ENCODE results near the gene SEC62.
A peak's percentile ranks its signal among the peaks of the same experiment; 100 is the strongest.

Gene SEC62, protein sequence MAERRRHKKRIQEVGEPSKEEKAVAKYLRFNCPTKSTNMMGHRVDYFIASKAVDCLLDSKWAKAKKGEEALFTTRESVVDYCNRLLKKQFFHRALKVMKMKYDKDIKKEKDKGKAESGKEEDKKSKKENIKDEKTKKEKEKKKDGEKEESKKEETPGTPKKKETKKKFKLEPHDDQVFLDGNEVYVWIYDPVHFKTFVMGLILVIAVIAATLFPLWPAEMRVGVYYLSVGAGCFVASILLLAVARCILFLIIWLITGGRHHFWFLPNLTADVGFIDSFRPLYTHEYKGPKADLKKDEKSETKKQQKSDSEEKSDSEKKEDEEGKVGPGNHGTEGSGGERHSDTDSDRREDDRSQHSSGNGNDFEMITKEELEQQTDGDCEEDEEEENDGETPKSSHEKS

DNA sequence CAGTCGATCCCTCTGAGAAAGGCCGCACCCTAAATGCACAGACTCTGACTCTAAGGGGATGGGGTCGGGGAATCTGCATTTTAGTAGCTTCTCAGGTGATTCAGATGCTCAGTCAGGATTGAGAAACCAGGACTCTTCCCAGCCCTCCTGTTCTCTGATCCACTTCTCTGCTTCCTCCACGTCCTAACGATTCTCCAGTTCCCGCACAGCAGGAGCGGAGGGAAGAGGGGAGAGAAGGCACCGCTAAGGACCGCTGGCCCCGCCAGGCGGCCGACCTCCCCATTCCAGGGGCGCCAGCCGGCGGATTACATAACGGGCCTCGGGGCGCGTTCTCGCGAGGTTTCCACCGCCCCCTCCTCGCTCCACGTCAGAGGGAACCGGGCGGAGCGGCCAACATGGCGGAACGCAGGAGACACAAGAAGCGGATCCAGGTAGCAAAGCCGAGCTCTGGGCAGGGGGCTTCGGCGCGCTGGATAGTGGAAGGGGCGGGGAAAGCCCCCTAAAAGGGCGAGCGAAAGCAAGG is at the start of gene SEC62:
SEC62 (plus strand) TSS at position 380 of the 523 bp plus-strand sequence; CDS start at position 396, 16 bp downstream.
- Histone ChIP-seq H3K36me3 (ENCODE audit: insufficient read depth, low read length) (no peaks in the 10 kb centered on the region; the same call in 1 of the 2 replicates), H3K4me1 (ENCODE audit: insufficient read depth, low read length) (peaks cover 11% of the 10 kb centered on the region; the same call in 1 of the 2 replicates), H3K9me3 (ENCODE audit: control insufficient read depth, insufficient read depth, low read length) (no peaks in the 10 kb centered on the region), H3K9ac (ENCODE audit: low read depth, low read length) (peak within 1 kb of the TSS; percentile 85)

DNA sequence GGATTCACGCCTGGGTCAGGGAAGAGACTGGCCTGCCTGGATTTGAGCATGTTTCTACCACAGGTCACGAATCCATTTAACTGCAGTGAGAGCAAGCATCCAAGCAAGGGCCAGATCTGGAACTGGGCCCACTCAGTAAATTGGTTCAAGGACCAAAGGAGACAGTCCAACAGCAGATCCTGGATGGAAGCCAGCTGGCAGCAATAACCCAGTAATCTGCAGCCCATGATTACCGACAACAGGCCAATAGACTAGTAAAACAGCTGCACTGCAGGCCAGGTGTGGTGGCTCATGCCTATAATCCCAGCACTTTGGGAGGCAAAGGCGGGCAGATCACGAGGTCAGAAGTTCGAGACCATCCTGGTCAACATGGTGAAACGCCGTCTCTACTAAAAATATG is 43.4 kb upstream of the SEC62 start:
- Histone ChIP-seq H3K4me1 (ENCODE audit: insufficient read depth, low read length) (no peaks in the 10 kb centered on the region), H3K9me3 (ENCODE audit: control insufficient read depth, insufficient read depth, low read length) (no peaks in the 10 kb centered on the region), H3K9ac (ENCODE audit: low read depth, low read length) (no peak overlapping the region), H3K36me3 (ENCODE audit: insufficient read depth, low read length) (no peaks in the 10 kb centered on the region)

DNA sequence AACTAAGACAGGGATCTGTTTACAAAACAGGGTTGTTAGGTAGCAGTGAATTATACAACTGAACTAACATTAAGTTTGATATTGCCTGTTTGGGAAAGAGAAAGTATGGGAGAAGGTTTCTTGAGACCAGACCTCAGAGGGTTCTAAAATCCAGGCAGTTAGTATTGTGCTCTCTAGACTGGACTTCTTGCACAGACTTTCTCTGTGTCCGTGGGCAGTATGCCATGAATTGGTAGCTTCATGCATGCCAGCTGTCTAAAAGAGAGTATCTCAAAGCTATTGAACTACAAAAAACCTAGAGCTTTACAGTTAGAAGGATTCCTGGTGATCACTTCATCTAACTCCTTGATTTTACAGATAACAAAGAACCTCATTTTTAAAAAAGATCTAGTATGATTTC is 42.8 kb upstream of the SEC62 start:
- Histone ChIP-seq H3K9me3 (ENCODE audit: control insufficient read depth, insufficient read depth, low read length) (no peaks in the 10 kb centered on the region), H3K36me3 (ENCODE audit: insufficient read depth, low read length) (no peaks in the 10 kb centered on the region), H3K4me1 (ENCODE audit: insufficient read depth, low read length) (no peaks in the 10 kb centered on the region), H3K9ac (ENCODE audit: low read depth, low read length) (no peak overlapping the region)

DNA sequence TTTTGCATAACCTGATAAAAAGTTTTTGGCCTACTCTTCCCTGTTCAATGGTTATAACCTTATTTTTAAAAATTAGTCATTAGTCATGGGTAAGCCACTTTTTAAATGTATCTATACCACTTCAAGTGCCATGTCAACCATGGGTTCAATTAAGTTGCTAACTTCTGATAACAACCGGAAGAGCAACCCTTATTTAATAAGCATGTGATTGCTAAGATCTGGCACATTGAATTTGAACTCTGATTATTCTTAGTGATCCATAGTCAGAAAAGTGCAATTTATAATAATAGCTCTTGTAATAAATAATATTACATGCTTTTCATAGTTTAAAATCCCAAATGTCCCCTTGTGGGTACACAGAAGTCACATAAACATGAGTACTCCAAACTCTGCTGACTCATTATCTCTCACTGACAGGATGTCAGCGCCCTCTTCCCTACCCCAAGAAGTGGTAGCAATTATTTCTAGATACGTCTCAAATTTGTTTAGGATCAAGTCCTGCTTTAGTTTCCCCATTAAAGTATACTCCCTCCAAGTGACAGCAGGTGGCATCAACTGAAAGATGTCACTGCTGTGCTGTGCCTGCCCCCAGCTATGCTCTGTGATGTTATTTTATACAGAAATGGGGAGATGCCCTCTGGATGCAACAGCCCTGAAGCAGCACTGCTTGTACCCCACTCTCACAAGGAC is 36.6 kb upstream of the SEC62 start:
- no peak overlapping the region for H3K9ac ChIP-seq (ENCODE audit: low read depth, low read length)
- no peaks in the 10 kb centered on the region for H3K9me3 ChIP-seq (ENCODE audit: control insufficient read depth, insufficient read depth, low read length)
- H3K36me3 ChIP-seq (ENCODE audit: insufficient read depth, low read length) = no peaks in the 10 kb centered on the region
- no peaks in the 10 kb centered on the region for H3K4me1 ChIP-seq (ENCODE audit: insufficient read depth, low read length)

DNA sequence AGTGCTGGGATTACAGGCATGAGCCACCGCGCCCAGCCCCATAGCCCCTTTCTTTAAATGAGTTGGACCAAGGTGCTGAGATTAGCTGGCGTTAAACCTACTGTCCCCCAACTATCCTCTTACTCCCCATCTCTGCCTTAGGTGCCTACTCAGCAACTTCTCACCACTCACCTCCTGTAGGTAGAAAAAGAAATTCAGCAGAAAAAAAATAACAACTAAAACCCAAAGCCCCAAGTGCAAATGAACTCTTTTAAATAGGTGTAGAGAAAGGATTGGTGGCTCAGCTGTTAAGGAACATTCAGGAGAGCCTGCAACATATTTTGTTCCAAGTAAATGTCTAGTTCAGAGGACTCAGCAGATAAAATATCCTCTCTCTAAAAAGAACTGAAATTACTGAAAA is 35.8 kb upstream of the SEC62 start:
- Histone ChIP-seq H3K36me3 (ENCODE audit: insufficient read depth, low read length) (no peaks in the 10 kb centered on the region), H3K9ac (ENCODE audit: low read depth, low read length) (no peak overlapping the region), H3K9me3 (ENCODE audit: control insufficient read depth, insufficient read depth, low read length) (no peaks in the 10 kb centered on the region), H3K4me1 (ENCODE audit: insufficient read depth, low read length) (no peaks in the 10 kb centered on the region)

DNA sequence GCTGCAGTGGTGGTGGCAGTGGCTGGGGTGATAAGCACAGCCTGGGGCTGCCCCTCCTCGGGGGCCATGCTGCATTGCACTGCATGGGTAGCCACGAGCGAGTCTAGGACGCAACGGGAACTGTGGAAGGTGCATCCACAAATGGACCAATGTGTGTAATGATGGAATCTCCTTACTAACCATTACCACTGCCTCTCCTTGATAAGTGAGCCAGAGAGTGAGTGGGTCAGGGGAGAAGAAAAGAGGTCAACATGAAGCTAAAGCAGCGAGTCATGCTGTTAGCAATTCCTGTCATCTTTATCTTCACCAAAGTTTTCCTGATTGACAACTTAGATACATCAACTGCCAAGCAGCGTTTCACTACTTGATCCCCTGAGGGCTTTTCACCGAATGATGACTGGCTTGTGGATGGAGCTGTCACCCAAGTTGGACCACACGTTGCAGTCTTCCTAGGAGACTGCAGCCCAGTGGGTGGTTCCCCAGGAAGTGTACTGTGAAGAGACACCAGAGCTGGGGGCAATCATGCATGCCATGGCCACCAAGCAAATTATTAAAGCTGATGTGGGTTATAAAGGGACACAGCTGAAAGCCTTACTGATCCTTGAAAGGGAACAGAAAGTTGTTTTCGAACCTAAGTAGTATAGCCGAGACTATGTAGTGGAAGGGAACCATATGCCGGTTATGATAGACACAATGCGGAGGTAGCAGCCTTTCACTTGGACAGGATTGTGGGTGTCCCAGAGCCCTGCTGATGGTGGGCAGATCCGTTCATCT is 34.7 kb upstream of the SEC62 start:
- Histone ChIP-seq H3K9me3 (ENCODE audit: control insufficient read depth, insufficient read depth, low read length) (no peaks in the 10 kb centered on the region), H3K9ac (ENCODE audit: low read depth, low read length) (no peak overlapping the region), H3K36me3 (ENCODE audit: insufficient read depth, low read length) (no peaks in the 10 kb centered on the region), H3K4me1 (ENCODE audit: insufficient read depth, low read length) (no peaks in the 10 kb centered on the region)

DNA sequence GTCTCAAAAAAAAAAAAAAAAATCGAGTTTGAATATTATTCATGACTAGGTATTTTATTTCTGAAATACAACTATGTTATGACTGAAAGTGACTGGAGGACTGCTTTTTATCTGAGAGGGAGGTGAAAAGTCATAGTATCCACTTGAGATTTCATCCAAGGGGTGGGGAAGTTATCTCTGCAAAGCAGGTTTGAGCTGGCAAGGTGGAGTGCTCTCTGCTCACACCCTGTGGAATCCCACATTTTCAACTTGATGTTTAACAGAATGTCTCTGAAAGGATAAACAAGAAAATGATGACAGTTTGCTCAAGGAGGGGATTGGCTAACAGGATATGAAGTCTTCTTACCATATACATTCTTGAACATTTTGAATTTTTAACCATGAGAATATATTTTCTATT is 27.3 kb upstream of the SEC62 start:
- Histone ChIP-seq H3K9ac (ENCODE audit: low read depth, low read length) (no peak overlapping the region), H3K9me3 (ENCODE audit: control insufficient read depth, insufficient read depth, low read length) (no peaks in the 10 kb centered on the region), H3K36me3 (ENCODE audit: insufficient read depth, low read length) (no peaks in the 10 kb centered on the region), H3K4me1 (ENCODE audit: insufficient read depth, low read length) (no peaks in the 10 kb centered on the region)

DNA sequence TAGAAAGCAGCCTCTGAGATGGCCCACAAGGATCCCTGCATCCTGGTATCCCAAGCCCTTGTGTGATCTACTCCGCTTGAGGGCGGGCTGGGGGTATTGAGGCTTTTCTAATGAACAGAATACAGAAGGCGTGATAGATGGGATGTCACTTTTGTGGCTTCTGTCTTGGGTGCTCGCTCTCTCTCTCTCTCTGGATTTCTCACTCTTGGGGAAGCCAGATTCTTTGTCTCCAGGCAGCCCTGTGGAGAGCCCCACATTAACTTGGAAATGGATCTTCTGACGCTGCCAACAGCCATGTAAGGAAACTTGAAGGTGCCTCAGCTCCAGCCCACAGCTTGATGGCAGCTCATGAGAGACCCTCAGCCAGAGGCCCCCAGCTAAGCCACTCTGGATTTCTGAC is 26.9 kb upstream of the SEC62 start:
- no peaks in the 10 kb centered on the region for H3K36me3 ChIP-seq (ENCODE audit: insufficient read depth, low read length)
- no peak overlapping the region for H3K9ac ChIP-seq (ENCODE audit: low read depth, low read length)
- no peaks in the 10 kb centered on the region for H3K9me3 ChIP-seq (ENCODE audit: control insufficient read depth, insufficient read depth, low read length)
- H3K4me1 ChIP-seq (ENCODE audit: insufficient read depth, low read length) = no peaks in the 10 kb centered on the region

DNA sequence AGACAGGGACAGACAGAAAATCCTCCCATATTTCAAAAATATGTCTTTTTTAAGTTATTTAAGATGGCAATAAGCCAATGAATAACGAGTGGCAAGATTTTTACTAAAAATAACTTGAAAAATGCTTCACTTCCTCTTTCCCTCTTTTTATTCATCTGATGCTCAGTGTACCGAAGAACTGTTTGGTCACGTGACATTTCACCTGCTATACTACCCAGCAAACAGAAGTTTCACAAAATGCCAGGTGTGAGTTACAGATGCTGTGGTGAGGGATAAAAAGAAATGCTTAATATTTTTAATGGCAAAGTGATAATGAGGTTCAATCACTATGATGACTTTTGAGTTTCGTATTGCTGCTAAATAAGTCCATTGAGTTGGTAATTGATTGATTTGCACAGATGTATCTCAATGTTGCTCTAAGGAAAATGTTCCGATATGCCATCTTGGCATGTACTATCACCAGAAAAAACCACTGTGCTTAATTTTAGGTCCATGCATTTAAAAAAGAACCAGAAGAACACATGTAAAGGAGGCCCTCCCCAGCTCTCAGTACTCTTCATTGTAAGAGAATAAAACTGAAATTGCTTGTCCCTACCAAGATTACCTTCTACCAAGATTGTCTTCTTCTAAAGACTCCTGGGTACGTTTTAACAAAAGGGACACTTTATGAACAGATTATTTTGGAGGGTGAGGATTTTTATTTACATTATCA is 26.0 kb upstream of the SEC62 start:
- H3K9me3 ChIP-seq (ENCODE audit: control insufficient read depth, insufficient read depth, low read length) = no peaks in the 10 kb centered on the region
- no peak overlapping the region for H3K9ac ChIP-seq (ENCODE audit: low read depth, low read length)
- H3K36me3 ChIP-seq (ENCODE audit: insufficient read depth, low read length) = no peaks in the 10 kb centered on the region
- H3K4me1 ChIP-seq (ENCODE audit: insufficient read depth, low read length) = peaks cover 3% of the 10 kb centered on the region; the same call in 1 of the 2 replicates

DNA sequence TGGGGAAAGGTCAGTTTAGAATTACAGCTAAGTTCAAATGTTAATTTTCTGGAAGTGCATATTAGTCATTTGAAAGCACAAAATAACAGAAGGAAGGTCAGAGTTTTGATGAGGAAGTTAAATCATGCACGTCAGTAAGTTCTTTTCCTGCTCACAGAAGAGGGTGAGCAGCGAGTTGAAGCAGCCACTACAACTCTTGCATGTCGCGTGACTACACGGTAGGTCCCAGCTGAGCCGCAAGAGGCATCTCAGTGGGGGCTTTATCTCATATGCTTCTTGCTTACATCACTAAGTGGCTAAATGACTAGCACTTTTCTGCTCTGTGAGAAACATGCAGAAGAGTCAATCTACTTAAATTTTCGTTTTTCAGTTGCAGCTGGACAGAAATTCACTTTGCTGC is 21.3 kb upstream of the SEC62 start:
- H3K9ac ChIP-seq (ENCODE audit: low read depth, low read length) = no peak overlapping the region
- no peaks in the 10 kb centered on the region for H3K36me3 ChIP-seq (ENCODE audit: insufficient read depth, low read length)
- H3K4me1 ChIP-seq (ENCODE audit: insufficient read depth, low read length) = peaks cover 3% of the 10 kb centered on the region; the same call in 1 of the 2 replicates
- no peaks in the 10 kb centered on the region for H3K9me3 ChIP-seq (ENCODE audit: control insufficient read depth, insufficient read depth, low read length)

DNA sequence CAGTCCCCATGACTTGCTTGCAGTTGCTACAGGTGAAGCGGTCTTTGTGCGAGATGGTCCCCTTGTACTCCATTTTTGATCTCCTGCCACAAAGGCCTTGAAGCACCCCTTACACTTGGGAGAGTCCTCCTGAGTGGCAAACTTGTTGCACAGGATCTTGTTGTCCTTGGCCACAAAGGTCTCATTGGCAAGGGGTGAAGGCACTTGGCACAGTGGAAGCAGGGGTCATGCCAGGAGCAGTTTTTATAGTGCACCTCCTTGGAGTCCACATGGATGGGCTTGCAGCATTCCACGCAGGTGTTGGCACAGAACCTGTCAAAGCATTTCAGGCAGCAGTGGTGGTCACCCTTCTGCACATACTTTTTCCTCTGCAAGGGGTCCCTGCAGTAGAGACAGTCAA is 20.3 kb upstream of the SEC62 start:
- Histone ChIP-seq H3K4me1 (ENCODE audit: insufficient read depth, low read length) (peaks cover 3% of the 10 kb centered on the region; the same call in 1 of the 2 replicates), H3K36me3 (ENCODE audit: insufficient read depth, low read length) (no peaks in the 10 kb centered on the region), H3K9me3 (ENCODE audit: control insufficient read depth, insufficient read depth, low read length) (no peaks in the 10 kb centered on the region), H3K9ac (ENCODE audit: low read depth, low read length) (no peak overlapping the region)

DNA sequence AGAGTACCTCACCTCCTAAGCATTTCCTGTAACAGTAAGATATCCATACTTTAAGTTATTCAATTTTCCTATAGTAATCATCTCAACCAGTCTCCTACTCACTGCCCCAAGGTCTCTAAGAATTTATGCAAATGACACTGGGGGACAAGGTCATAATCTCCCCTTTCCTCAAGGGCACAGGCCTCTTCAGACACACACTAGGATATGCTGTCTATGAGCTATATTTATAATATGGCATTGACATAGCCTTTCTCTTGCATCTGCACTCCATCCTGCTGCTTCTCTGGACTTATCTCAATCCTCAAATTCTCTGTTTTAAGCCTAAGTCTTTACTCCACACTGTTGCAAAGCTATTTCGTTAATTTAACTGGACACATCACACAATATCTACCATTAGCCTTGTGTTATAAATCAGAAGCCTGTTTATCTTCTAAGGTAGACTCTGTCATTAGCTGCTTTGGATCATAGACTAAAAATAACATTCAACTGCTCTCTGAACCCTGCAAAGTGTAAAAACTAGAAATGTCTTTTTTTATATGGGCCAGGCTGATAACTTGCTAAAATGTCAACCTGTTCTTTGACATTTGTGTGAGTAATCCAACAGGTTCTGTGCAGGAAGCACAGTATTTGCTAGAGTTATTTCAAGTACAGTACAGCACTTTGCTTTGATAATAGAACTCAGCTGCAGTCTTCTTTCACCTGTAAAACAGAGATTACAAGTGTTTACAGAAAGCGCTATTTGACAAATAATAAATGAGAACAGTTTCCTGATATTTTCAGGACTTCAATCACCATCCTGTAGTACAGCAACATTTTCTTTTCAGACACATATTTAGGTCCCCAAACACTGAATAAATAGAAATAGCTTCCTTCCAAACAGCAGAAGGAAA is 17.8 kb upstream of the SEC62 start:
- Histone ChIP-seq H3K4me1 (ENCODE audit: insufficient read depth, low read length) (peaks cover 3% of the 10 kb centered on the region; the same call in 1 of the 2 replicates), H3K36me3 (ENCODE audit: insufficient read depth, low read length) (no peaks in the 10 kb centered on the region), H3K9ac (ENCODE audit: low read depth, low read length) (no peak overlapping the region), H3K9me3 (ENCODE audit: control insufficient read depth, insufficient read depth, low read length) (no peaks in the 10 kb centered on the region)

DNA sequence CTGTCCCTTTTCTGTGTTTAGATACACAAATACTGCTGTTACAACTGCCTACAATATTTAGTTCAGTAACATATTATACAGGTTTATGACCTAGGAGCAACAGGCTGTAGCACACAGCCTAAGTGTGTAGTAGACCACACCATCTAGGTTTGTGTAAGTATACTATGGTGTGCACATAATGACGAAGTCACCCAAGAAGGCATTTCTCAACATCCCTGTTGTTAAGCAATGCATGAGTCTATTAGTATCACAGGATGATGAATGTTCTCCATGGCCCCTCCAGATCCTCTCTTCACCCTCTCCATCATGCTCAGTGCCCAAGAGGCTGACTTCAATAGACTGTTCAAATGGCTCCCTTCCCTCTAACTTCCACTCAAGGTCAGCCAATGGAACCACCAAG is 14.6 kb upstream of the SEC62 start:
- H3K36me3 ChIP-seq (ENCODE audit: insufficient read depth, low read length) = no peaks in the 10 kb centered on the region
- no peaks in the 10 kb centered on the region for H3K9me3 ChIP-seq (ENCODE audit: control insufficient read depth, insufficient read depth, low read length)
- H3K4me1 ChIP-seq (ENCODE audit: insufficient read depth, low read length) = no peaks in the 10 kb centered on the region
- no peak overlapping the region for H3K9ac ChIP-seq (ENCODE audit: low read depth, low read length)
